ENCODE data around the gene TMEM63A.

- no peak; the same call in 1 of the 2 replicates for TF ChIP-seq CTCF (conservative IDR thresholded peaks at IDR 0.05)
- TF ChIP-seq EZH2 (IDR thresholded peaks at IDR 0.05; ENCODE audit: low read depth), result no peak
Measured at GRCh38 chr1:225881959-225882693, at the start of gene TMEM63A.

All from PC-9 (cell line).